ENCODE data around the gene EEA1.

EEA1 gene

DNA sequence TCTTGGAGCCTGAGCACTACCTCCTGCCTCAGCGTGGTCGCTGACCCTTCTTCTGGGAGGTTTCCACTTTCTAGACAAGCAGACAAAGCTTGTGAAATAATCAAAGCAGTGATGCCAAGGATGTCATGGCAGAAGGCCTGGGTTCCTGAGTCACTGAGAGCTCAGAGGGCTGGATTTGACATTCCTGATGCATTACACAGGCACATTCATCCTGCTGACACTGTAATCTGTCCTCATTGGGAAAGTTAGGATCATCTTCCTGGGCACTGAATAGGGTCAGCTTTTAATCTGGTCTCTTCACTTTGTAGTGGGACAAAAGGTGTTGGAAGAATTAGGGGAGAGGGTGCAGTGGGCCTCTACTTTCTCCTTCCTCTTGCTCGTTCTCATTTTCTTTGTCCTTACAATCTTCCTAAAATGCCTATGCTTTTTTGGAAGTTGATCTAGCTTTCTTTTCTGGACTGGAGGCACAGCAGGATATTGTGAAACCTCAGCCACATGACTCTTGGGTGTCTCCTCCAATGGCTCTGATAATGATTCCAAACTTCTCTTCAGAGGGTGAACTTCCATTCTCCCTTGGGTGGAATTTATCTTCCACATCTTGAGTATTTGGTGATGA is 29.6 kb downstream of the EEA1 start:
- DNase-seq (ENCODE audit: low read depth) = no peak
- TF ChIP-seq, protein P1, sequence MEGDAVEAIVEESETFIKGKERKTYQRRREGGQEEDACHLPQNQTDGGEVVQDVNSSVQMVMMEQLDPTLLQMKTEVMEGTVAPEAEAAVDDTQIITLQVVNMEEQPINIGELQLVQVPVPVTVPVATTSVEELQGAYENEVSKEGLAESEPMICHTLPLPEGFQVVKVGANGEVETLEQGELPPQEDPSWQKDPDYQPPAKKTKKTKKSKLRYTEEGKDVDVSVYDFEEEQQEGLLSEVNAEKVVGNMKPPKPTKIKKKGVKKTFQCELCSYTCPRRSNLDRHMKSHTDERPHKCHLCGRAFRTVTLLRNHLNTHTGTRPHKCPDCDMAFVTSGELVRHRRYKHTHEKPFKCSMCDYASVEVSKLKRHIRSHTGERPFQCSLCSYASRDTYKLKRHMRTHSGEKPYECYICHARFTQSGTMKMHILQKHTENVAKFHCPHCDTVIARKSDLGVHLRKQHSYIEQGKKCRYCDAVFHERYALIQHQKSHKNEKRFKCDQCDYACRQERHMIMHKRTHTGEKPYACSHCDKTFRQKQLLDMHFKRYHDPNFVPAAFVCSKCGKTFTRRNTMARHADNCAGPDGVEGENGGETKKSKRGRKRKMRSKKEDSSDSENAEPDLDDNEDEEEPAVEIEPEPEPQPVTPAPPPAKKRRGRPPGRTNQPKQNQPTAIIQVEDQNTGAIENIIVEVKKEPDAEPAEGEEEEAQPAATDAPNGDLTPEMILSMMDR (IDR thresholded peaks at IDR 0.05; ENCODE audit: insufficient read depth, low read depth, low read length, missing control alignments) = no peak
- H3K4me3 ChIP-seq (ENCODE audit: low read depth, low read length) = no peak overlapping the region

DNA sequence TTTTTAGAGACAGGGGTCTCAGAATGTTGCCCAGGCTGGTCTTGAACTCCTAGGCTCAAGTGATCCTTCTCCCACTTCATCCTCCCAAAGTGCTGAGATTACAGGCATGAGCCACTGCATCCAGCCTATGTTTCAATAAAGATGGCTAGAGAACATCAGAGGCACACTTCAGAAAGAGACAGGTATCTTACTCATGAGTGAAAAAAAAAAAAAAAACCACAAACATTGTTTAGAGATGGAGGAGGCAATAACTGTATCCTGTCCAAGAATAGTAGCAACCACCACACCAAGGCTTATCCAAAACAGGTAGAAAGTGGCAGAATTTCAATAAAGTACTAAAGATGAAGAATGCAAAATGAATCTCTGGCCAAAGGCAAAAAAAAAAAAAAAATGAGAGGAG is 30.3 kb downstream of the EEA1 start:
- DNase-seq (ENCODE audit: low read depth) = no peak
- H3K4me3 ChIP-seq (ENCODE audit: low read depth, low read length) = no peak overlapping the region

DNA sequence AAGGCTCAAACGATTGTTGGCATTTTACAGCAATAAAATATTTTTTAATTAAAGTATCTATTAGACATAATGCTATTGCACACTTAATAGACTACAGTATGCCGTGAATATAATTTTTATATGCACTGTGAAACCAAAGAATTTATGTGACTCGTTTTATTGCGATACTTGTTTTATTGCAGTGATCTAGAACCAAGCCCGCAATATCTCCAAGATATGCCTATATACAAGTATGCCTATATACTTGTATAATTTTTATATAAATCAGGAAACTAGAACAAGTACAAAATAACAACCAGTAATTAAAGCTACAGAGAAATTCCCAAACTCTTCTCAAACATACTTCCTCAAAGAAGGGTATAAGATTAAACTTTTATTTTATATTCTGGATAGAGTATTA is 31.3 kb downstream of the EEA1 start:
- H3K4me3 ChIP-seq (ENCODE audit: low read depth, low read length) = no peak overlapping the region
- TF ChIP-seq, protein P1 (IDR thresholded peaks at IDR 0.05; ENCODE audit: insufficient read depth, low read depth, low read length, missing control alignments) = no peak
- DNase-seq (ENCODE audit: low read depth) = no peak

More for the DNA sequence above, 30.3 kb downstream of the EEA1 start:
- TF ChIP-seq, protein P1 (IDR thresholded peaks at IDR 0.05; ENCODE audit: insufficient read depth, low read depth, low read length, missing control alignments) = no peak

DNA sequence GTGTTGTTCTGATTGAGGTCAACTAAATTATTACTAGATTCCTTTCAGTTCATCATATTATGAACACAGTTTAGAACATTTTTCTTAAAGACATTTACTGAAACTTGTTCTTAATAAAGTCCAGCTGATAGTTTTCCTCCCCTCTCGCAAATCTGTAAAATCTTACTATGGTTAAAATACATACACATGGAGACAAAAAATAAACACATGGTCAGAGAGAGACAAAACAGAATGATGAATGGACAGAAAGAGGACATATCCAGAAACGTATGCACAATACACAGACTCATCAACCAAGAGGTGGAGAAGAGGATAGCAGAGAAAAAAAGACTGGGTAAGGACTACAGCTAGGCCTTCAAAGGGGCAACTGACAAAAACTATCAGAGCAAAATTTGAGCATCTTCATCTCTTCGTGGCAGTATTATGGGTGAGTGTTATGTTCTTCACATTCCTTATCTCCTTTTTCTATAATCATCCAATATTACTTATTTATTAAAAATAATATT is 38.4 kb downstream of the EEA1 start:
- TF ChIP-seq, protein P1 (IDR thresholded peaks at IDR 0.05; ENCODE audit: insufficient read depth, low read depth, low read length, missing control alignments) = no peak
- H3K4me3 ChIP-seq (ENCODE audit: low read depth, low read length) = no peak overlapping the region
- no peak for DNase-seq (ENCODE audit: low read depth)

DNA sequence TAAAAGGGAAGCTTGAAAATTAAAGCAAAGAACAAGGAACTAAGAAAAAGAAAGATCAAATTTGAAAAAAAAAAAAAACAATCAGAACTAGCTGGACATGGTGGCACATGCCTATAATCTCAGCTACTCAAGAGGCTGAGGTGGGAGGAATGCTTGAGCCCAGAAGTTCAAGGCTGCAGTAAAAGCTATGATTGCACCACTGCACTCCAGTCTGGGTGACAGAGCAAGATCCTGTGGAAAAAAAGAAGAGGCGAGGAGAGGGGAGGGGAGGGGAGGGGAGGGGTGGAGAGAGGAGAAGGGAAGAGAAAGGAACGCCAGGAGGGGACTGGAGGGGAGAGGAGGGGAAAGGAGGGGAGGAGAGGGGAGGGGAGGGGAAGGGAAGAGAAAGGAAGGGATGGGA is 43.0 kb downstream of the EEA1 start:
- TF ChIP-seq, protein P1 (IDR thresholded peaks at IDR 0.05; ENCODE audit: insufficient read depth, low read depth, low read length, missing control alignments) = no peak
- H3K4me3 ChIP-seq (ENCODE audit: low read depth, low read length) = no peak overlapping the region
- DNase-seq (ENCODE audit: low read depth) = no peak

DNA sequence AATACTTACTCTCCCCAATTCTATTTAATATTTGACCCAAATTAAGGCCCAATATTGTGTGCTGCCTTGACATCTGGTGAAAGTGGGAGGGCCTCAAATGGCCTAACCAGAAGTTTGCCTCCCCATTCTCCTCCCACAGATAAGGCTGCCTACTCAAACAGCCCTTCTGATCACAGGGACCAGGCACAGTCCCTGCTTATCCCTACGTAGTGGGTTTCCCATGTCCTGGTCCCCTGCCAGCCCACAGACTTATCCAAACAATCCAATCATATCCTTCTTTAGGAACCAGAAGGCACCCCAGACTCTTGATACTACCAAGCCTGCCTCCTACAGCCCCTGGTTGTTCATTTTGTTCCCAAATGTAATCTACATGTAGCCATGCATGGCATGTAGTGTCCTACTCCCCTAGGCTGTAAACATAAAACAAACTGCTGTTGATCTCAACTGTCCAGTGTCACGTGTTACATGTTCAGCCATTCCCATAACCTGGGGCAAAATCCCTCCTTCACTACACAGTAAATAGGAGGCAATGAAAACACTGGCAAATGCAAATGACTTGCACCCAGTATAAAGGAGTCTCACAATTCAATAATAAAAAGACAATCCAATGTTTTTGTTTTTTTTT is 49.3 kb downstream of the EEA1 start:
- no peak for DNase-seq (ENCODE audit: low read depth)
- TF ChIP-seq, protein P1 (IDR thresholded peaks at IDR 0.05; ENCODE audit: insufficient read depth, low read depth, low read length, missing control alignments) = no peak
- no peak overlapping the region for H3K4me3 ChIP-seq (ENCODE audit: low read depth, low read length)

All from GM12865 (cell line).